GM18505 (cell line): Measurements from ENCODE around the gene KLHDC8A.

Source experiments
- ATAC-seq: cut with Tn5 transposase; IDR thresholded peaks from one replicate; pipeline ENCODE4 v1.9.1; 2021; ENCODE audit not compliant: unreplicated experiment
- POLR2A ChIP-seq: IDR thresholded peaks from 4 replicates; pipeline ENCODE4 v1.6.1; 2011; ENCODE audit warnings: borderline replicate concordance; ENCODE audit not compliant: insufficient read depth, insufficient read length; ENCODE audit errors: extremely low read depth

Gene KLHDC8A

DNA sequence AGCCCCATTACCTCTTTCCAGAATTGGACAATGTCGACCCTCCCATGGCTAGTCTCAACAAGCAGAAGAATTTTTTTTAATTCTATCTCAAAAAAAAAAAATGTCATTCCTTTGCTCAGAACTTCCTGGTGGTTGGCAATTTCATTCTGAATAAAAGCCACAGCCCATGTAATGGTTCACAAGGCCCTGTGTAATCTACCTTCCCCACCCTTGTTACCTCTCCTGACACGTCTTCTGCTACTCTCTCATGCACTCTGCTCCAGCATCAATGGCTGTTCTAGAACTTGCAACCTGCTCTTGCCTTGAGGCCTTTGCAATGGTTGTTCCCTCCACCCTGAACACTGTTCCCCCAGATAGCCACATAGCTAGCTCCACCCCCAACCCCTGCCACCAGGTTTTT, 60.6 kb downstream of the KLHDC8A start:
- TF ChIP-seq POLR2A = no peak
- no peak for ATAC-seq

DNA sequence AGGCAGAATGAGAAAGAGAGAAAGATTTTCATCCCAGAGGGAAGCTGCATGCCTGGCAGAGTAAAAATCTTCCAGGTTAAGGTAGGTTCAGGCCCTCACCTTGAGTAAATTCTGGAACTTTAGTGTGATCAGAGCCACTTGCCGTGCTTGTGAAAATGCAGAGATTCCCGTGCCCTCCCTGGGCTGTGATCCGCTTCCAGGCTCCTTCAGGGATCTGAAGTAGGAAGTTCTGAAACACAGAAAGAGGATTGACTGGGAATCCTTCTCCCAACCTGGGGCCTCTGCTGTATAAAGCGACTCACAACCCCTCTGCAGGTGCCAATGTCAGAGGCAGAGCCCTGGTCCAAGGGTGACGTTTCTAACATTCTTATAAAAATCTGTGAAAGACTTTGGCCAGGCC, 61.8 kb downstream of the KLHDC8A start:
- TF ChIP-seq POLR2A = no peak
- ATAC-seq = no peak

DNA sequence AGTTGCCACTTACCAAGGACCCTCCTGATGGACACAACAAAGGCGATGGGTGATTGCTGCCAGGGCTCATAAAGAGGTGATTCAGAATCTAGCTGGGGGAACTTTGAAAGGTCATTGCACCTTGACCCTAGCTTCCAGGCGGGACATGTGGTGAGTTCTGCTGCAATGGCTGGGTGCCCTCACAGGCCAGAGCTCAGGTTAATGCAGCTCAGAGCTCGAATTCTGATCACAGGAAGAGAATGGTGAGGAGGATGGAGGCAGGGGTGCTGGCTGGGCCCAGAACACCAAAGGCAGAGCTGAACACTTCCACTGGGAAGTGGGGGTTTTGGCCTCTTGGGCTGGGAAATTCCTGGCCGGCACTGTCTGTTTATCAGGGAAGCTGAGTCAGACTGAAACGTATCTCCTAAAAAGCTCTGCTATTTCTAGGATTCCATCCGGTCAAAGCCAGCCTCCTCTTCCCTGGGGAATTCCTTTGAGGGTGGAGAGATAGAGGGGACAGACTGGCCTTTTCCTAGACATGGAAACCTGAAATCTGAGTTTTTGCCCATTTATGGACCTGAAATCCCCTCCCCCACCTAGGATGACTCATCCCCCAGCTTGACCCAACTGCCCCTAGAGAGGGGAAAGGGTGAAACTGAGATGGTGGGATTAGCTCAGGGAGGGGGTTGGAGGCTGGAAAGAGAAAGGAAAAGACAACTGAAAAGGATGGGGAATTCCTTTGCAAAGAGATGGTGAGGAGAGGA, 62.4 kb downstream of the KLHDC8A start:
- no peak for TF ChIP-seq POLR2A
- no peak for ATAC-seq

DNA sequence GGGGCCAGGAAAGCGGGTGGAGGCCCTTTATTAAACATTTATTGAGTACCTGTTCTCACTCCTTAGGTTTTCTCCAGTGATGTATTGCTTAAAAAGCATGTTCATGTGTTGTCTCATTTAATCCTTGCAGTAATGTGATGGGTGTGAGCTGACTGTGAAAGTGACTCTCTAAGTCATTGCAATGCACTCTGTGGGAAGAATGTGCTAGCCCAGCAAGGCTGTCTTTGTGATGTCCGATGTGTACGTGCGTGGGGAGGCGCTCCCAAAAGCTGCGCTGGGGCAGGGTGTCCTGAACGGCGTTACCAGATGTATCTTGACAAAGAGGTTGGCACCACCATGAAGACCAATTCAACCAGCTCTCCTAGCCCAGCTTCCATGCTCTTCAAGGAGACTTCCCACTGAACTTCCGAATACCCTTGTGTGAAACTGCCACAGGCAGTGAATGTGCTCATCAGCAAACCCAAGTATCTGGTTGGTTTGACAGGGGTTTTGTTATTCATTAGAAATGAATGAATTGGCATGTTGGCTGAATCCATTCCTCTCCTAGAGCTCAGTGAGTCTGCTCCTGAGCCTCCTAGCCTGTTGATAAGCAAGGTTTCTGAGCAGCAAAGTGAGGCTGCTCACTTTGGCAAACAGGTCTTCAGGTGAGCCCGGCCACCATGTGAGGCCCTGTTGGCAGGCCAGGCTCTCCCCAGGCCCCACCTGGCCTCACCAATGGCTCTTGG, 63.2 kb downstream of the KLHDC8A start:
- TF ChIP-seq POLR2A = no peak
- ATAC-seq = no peak

DNA sequence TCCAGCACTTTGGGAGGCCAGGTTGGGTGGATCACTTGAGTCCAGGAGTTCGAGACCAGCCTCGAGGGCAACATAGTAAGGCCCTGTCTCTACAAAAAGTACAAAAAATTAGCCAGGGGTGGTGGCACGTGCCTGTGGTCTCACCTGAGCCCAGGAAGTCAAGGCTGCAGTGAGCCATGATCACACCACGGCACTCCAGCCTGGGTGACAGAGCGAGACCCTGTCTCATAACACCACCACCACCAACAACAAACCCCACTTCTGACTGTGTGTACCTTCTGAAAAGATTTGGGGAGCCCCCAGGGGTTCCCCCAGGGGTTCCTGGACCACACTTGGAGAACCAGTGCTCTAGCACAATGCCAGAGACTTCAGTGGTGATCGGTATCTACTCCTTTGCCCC, 65.1 kb downstream of the KLHDC8A start:
- no peak for ATAC-seq
- no peak for TF ChIP-seq POLR2A

DNA sequence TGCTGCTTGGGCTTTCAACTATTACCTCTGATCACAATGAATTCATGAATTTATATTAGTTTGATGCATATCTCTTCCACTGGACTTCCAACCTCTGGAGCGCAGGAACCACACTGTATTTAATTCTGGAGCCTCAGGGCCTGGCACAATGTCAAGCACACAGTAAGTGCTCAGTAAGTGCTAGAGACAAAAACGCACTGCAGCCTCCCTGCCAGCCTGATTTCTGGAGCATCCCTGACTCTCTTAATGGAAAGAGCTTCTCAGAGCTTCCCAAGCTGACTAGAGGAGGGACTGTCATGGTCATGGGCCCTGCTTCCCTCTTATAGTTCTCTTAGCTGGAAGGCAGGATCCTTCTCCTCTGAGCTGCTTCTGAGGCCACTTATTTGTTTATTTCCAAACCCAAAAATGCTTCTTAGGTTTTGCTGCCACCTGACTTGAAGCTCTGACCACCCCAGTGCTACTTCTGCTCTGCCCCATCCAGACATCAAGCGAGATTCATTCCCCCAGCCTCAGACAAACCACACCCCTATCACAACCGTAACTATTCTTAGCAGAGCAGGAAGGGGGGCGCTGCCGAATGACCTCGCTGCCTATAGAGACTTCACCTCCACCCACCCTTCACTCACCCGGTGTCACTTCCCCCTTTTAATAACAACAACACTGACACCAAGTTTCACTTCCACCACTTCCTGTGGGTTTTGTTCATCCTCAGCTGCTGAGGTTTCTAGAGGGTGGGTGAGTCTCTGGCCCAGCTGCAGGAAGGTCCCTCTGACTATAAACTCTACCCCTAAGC, 68.8 kb downstream of the KLHDC8A start:
- peak; percentile 47 for TF ChIP-seq POLR2A
- ATAC-seq = peak; percentile 76

DNA sequence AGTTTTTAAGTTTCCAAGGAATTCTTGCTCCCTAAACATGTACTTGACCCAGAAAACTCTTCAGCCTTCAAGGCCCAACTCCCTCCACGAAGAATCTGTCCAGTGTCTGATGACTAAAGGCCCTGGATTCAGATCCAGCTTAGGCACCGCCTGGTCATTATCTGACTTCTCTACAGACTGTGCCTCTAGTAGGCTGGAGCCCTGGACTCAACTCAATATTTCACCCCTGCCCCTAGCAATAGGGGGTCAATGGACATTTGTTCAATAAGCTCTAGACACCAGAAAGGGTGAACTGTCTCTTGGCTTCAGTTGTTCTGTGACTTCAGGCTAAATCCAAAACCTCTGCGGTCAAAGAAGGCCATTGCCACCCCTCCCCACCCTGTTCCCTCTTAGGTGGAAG, 69.6 kb downstream of the KLHDC8A start:
- no peak for TF ChIP-seq POLR2A

DNA sequence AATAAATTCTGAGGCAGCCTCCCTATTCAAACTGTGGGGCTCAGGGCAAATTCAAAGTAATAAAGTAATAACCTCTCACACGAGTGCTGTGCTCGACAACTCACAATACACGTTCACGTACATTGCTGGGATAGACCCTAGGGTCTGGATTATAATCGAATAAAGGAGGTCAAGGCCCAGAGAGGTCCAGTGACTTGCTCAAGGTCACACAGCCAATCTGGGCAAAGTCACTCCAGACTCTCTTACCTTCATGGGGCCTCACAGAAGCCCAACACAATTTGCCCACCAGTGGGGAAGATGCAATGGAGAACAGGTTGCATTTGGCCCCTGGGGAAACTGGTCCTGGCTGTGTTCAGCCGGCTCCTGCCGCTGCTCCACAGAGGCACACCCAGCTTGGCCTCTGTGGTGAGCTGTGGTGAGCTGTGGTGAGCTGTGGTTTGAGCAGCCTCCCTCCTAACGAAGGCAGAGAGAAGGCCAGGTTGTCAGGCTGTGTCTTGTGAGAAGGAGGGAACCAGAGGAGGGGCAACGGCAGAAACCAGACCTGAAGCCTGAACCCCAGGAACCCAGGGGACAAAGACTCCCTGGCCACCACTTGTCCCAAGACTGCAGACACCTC, 70.3 kb downstream of the KLHDC8A start:
- TF ChIP-seq POLR2A = peak; percentile 35
- ATAC-seq = peak; percentile 25

More for the DNA sequence above, 69.6 kb downstream of the KLHDC8A start:
- ATAC-seq = no peak
